HG03378 (cell line): Measurements from ENCODE around the gene ODF2L.
A peak's percentile ranks its signal among the peaks of the same experiment; 100 is the strongest.

Source experiments
- ATAC-seq: cut with Tn5 transposase; IDR thresholded peaks from one replicate; pipeline ENCODE4 v1.9.1; 2021; ENCODE audit warnings: mild to moderate bottlenecking, moderate library complexity; ENCODE audit not compliant: unreplicated experiment

Gene ODF2L, protein sequence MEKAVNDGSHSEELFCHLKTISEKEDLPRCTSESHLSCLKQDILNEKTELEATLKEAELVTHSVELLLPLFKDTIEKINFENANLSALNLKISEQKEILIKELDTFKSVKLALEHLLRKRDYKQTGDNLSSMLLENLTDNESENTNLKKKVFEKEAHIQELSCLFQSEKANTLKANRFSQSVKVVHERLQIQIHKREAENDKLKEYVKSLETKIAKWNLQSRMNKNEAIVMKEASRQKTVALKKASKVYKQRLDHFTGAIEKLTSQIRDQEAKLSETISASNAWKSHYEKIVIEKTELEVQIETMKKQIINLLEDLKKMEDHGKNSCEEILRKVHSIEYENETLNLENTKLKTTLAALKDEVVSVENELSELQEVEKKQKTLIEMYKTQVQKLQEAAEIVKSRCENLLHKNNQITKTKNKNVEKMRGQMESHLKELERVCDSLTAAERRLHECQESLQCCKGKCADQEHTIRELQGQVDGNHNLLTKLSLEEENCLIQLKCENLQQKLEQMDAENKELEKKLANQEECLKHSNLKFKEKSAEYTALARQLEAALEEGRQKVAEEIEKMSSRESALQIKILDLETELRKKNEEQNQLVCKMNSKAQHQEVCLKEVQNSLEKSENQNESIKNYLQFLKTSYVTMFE

DNA sequence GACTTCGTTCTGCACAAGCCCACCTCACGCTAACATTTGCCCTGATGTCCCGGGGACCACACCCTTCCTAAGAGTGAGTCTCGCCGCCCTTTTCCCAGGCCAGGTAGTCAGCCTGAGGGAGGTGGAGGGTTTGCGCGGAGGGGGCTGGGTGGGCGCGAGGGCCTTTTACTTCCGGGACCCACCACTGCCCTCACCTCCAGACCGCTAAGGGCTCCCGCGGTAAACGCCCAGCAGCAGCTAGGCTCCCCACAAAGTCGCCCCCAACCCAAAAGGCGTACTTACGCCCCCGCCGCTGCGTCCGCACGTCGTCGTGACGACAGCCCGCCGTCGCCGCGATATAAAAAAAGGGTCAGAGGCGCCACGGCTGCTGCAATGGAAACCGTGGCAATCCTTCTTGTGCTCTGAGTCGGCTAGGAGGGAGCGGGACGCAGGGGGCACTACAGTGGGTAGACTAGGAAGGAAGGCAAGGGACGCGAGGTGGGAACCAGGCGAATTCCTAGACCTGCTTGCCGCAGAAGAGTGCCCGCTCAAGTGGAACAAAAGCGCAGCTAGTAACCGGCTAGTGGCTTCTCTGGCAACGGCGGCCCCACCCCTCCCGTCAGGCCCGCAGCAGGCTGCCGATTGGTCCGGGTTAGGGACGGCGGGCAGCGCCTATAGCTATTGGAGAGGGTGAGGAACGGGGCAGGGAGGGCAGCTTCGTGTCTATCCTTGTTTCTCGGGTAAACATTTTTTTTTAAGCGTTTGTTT is at the start of gene ODF2L:
TSS of gene ODF2L (minus strand) at position 573 of the 747 bp plus-strand sequence. CDS start 9,296 bp downstream, outside the sequence.
- ATAC-seq = peak; percentile 97

DNA sequence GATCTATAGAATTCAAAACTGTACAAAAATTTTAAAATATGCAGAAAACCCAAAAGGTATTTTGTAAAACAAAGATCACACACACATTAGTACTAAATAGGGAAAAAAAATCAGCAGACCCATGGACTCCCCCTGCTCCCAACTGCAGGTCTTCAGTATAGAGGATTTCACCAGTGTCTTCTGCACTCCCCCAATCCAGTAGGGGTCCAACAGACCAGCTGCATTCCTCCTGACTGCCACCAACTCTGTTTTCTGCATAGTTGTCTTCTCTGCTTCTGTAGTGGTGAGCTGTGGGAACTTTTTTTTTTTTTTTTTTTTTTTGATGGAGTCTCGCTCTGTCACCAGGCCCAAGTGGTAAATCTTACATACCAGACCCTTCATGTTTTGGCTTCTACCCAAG is 49.8 kb upstream of the ODF2L start:
- ATAC-seq = no peak

DNA sequence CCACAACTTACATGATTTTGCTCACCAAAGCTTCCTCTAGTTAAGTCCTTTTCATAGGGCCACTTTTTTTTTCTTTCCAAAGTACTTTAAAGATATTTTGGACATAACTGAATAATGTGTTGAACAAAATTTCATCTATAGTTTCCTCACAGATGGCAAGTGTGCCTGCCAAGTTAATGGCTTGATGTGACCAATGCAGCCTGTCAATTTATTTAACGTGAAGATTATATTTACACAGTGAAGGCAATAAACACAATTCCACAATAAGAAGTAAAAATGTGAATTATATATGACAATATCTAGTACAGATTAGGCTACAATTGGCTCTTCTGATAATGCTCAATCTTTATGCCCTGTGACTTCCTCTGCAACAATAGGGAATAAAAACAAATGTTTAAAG is 45.9 kb upstream of the ODF2L start:
- no peak for ATAC-seq

DNA sequence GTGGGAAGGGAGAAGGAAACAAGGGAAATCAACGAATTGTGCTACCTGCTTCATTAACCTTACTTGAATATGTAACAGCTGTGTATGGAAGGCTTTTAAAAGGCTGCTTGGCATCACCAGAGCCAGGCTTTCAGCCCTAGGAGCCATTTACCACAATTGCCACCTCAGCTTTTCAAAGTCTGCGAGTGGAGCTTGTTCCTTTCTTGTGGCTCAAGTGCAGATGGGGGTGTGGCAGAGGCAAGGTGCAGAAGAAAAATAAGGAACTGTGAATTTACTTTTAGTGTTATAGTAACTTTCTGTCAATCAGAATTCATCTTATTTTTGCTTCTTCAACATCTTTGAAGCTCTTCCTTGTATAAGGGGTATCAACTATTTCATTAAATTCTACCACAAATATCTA is 45.5 kb upstream of the ODF2L start:
- ATAC-seq = no peak

DNA sequence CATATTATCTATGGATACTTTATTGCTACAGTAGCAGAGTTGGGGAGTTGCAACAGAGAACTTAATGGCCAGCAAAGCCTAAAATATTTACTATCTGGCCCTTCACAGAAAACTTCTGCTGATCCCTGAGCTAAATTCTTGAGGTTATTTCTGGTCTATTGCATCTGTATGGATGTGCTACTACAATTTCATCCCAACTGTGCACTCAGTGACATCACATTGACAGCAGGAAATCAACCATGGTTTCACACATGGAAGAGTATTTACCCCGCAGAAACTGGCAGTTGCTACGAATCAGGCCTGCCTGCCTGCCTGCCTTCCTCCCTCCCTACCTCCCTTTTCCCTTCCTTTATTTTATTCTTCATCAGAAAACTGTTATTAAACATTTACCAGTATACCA is 39.9 kb upstream of the ODF2L start:
- ATAC-seq = no peak

DNA sequence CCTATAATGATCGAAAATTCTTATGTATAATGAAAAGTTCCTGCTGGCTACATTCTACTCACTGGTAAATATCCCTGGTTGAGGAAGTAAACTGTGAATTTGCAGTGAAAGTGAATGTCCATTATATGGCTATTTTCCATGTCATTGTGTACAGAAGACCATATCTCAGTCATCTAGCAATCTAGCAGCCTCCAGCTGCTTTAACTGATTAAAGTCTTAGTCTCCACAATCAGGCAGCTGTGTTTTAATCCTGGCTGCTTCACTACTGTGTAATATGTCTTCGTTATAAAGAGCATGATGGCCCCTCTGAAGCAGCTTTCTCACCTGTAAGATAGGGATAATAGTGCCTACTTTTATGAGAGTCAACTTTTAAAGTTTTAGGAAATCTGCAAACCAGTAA is 39.2 kb upstream of the ODF2L start:
- ATAC-seq = no peak

DNA sequence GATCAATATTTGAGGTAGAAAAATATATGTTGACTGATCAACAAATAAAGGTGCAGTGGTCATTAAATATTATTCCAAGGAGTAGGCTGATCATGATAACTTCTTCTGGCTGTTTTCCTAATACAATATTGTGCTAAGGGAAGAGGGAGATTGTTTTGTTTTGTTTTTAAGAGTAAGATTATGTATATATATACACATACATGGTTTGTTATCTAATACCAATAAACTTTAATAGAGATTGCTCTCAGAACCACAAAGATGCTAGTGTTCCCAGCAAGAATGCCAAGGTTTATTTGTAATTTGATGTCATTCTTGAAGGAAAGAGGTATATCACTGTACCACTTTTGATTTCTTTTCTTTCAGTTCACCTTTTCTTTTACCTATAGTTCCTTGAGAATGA is 37.9 kb upstream of the ODF2L start:
- ATAC-seq = no peak

DNA sequence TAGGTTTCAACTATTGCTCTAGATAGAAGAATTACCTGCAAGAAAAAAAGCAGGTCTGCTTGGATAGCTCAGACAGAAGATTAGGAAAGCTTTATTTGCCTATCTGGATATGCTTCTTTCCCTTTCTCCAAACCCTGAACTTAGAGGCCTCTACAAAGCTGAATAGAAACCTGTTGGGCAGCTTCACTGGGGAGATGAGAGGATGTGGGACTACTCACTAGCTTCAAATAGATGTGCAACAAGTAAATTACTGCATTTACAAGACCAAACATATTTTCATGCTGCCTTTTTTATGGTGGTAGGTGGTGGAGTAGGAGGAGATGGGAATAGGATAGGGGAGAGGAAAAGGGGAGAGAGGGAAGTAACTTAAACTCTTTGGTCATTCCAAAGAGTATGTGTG is 34.3 kb upstream of the ODF2L start:
- no peak for ATAC-seq

DNA sequence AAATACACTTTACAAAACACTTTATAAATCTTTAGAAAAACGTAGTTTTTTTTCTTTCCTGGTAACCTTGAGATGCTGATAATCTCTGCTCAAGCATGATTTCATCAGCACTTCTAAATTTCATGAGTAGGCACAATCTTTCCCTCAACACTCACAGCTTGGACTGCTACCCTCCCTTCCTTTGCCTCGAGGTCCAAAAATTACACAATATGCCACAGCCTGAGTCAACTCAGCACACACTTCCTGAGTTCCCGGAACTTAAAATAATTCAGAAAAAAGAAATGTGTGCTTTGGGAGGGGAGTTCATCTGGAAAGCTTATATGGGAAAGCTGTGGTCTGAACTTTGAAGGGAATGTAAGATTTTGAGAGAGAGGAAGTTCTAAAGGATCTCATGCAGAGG is 33.7 kb upstream of the ODF2L start:
- ATAC-seq = no peak

DNA sequence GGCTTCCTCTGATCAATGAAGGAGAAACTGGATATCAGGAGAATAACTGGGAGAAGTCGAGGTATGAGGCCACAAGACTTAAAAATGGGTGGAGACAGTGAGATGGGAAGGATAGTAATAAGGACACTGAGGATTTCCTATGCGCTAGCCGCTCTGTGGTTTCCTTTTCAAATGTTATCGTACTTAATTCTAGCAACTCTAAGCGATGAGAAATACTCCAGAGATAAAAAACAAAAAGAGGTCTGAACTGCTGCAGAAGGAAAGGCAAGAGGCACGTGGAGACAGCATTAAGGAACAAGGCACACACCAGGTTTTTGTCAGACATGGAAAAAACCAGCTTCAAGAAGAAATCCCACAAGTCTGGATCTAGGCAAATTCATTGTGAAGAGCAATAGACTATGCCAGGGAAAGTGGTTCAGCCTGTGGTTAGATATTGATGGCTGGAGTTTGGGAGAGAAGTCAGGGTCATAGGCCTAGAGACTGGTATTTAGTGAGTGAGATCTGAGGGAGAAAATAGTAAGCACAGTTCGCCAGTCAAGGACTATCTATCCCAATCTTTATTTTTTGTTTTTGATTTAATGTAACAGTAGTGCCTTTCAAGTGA is 33.1 kb upstream of the ODF2L start:
- ATAC-seq = no peak

DNA sequence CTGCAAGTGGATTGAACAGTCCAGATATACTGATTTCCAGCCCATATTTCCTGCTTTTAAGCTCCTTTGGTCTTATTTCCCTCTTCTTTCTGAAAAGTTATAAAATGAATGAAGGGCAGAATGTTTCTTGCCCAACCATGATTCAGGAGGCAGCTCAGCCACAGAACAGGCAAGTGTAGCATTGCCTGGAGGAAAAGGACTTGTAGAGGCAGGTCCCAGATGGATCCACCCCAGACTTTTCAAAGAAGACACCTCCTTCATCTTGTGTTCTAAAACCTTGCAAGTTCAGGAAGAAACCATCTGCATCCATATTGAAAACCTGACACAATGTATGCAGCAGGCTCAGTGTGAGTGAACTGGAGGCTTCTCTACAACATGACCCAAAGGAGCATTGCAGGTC is 27.8 kb upstream of the ODF2L start, which contains the start of gene CLCA2:
TSS of gene CLCA2 (plus strand) at position 299 of the 400 bp plus-strand sequence. CDS start at position 376, 77 bp downstream.
- no peak for ATAC-seq

DNA sequence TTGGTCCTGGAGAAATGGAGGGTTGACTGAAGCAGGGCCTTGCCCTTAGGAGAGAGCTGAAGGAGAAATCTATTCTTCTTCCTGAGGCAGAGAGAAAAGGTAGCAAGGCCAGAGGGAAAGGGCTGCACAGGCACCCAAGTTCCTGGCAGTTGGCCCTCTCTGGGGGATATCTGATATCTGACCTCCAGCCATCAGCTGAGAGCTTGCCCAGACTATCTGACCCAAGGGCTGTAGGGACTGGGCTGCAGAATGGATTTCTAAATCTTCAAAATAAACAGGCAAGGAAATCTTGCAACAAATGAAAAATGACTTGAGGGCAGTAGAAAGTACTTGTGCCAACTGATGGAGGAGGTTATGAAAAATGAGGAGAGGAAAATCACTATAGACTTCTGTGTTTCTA is 27.4 kb upstream of the ODF2L start:
- ATAC-seq = no peak

DNA sequence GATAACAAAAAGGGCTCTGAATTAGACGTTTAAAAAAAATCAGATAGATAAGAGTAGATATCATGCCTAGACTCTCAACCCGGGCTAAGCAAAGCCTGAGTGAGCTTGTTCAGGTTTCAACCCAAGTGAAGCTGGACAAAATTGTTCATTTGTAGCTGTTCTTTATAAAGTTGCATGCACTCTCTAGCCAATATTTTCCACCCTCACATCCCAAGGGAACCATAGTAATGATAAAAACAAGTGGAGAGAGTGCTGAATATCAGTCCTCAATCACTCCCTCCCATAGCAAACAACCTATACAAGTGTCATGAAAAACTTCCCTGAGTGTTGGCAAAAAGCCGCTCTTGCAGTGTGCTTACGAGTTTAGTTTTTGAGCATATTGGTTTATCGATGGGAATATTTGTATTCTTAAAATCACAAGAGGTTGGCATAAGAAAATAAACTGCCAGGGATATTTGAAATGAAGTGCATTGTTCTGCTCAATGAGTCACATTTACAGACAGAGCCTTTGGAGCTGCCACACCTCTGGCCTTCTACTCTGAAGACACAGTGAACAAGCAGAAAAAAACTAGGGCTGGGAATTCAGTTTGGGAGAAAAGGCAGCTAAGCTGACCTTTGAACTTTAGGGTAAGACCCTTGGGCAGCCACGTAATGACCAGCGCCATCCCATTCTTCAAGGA is 25.6 kb upstream of the ODF2L start:
- no peak for ATAC-seq

DNA sequence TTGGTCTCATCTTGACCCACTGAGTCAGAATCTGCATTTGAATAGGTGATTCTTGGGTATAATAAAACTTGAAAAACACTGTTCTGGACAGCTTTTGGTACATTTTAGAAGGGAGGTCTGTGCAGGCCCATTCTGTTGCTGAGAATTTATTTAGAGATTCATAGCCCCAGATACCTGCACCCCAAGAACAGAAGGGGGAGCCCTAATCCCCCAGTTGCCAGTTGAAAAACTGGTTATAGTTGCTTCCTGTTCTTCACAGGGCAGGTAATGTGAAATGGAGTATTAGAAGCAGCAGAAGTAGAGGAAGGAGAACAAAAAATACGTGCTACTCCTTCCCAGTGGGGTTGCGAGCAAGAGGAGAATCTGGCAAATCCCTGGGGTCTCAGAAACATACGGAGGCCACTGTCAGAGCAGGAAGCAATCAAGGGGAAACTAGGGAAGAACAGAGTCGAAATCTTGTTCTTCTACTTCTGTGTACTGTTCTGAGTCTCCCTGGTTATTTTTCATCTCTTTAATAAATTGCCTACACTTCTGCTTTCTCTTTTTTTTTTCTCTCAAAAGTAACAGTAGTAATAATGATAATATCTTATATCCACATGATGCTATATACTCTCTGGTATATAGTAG is 23.3 kb upstream of the ODF2L start:
- ATAC-seq = peak; percentile 81

DNA sequence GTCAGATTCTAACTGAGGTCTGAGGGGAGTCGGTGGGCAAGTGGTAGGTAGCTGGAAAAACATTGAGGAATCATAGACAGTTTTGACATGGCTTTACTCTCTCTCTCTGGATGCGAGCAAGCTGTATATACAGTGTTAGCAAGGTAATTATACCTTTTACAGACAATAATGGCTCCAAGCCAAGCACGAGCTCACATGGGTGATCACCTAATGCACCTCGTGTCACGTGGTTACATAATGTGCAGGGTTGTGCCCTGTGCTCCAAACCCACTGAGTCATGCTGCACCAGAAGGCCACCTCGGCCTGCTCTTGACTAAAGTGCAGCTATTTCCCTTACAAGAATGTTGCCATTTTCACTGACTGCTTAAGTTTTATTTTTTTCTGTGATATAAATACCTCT is 20.2 kb upstream of the ODF2L start:
- ATAC-seq = no peak

DNA sequence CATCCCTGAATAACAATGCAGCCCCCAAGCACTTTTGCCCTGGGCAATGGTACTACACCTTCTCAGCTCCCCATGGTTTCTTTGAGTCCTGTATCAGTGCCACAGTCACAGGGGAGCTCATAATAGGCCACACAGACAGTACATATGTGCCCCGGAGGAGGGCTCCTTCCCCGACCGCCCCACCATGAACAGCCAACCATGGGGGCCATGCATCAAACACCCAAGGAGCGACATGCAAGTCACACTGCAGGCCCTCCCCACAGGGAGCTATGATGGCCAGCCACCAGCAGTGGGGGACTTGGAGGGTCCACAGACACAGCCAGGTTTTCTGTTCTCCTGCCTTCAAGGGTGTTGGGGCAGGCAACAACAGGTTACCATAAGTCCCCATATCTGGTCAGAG is 14.8 kb upstream of the ODF2L start:
- ATAC-seq = no peak

DNA sequence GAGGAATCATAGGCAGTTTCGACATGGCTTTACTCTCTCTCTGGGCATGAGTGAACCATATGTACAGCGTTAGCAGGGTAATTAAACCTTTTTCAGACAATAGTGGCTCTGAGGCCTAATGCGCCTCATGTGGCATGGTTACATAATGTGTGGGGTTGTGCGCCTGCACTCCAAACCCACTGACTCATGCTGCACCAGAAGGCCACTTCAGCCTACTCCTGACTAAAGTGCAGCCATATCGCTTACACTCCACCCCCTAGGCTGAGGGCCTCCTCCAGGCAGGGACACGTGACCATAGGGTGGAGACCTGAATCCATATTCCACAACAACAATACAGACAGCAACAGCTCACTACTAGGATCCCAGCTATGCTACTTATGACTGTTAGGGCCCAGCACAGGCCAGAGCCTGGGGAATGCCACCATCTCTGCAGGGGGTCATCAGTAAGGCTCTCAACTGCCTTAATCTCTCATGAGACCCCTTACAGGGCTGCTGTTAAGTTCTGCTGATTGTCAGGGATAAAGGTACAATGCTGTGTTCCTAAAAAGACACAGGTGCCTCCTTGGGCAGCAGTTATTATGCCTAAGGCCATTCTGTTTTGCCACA is 13.4 kb upstream of the ODF2L start:
- ATAC-seq = no peak

DNA sequence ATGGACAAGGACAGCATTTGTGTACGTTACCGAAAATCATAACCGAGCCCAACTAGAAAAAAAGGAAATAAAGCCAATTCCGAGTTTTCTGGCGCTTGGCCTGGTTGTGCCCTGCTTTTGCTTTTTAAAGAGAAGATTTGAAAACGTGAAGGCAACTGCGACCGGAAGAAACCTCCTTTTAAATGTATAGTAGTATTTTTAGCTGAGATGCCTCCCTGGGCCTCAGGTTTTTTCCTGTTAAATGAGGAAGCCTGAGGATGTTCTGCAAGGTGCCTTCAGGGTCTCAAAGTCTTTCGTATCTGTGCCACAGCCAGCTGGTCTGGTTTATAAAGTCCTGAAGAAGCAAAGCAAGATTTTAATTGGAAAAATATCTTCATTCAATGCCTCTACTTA is 371 bp upstream of the ODF2L start:
- peak; percentile 22 for ATAC-seq

DNA sequence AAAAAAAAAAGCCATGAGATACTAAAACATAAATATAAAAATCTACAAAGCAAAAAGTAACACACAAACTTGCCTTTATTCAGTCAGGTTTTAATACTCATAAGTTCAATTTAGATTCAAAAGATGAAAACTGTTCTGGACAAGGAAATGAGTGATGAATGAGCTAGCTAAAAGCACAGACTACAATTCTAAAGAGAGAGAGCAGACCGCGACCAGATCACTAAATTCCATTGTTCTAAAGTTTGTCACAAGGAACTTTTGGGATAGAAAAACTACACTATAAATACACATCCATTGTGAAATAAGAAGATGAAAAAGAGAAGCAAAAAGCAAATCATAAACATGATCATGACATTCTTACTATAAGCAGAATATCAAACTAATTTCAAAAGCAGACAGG is 1.7 kb downstream of the ODF2L start:
- no peak for ATAC-seq

DNA sequence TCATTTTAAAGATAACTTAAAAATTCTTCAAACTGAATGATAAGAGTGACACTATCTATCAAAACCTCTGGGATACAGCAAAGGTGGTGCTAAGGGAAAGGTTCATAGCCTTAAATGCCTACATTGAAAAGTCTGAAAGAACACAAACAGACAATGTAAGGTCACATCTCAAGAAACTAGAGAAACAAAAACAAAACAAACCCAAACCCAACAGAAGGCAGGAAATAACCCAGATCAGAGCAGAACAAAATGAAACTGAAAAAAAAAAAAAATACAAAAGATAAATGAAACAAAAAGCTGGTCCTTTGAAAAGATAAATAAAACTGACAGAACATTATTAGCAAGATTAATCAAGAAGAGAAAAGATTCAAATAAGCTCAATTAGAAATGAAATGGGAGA is 6.8 kb downstream of the ODF2L start:
- peak; percentile 79 for ATAC-seq
